Femur (tissue), 1 donor: Measurements from ENCODE around the gene SOX15.
"Not testable (repeated sequence)": the region's sequence is repeated elsewhere in the genome, so short reads cannot be mapped to it uniquely, and the experiment has no call there.

ENCODE experiments used
- DNase-seq: peaks from one replicate; pipeline ENCODE4 v3.0.0-alpha.2; 2017

Gene SOX15

GRCh38 chr17:7589891-7590691 is at the start of gene SOX15:
Gene SOX15 (minus strand): TSS chr17:7590094. CDS start chr17:7589676, 418 bp downstream.
- DNase-seq = no peak

DNA sequence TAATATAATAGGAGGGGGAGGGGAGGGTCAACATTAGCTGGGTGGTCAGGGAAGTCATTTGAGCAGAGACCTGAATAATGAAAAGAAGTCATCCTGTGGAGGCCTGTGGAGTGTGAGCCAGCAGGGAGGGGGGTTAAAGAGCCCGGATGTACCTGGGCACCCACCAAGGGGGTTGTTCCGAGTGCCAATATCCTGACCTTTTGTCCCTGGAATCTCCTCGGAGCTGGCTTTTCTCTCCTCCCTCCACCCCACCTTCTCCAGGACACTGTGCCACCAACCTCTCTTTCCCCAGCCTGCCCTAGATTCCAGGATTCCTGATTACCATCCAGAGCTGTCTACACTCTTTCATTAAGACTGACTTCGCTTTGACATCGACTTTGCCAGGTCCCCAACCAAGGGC is 46.3 kb upstream of the SOX15 start:
- DNase-seq = no peak

DNA sequence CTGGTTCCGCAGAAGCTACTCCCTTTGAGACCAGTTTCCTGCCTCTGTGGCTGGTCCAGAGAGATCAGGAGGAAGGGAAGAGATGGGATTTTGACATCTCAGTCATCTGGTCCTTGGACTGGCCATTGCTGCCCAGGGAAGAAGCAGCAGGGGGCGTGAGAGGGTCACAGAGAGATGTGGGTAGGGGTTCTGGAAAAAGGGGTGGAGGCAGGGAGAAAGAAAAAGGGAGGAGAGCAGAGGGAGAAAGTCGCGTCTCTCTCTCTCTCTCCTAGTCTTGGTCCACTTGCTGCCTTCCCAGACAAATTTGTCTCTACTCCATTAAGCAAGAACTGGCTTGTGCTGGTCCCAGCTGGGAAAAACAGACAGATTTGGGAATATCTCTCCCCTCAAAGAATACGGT is 44.5 kb upstream of the SOX15 start:
- peak; percentile 78 for DNase-seq

DNA sequence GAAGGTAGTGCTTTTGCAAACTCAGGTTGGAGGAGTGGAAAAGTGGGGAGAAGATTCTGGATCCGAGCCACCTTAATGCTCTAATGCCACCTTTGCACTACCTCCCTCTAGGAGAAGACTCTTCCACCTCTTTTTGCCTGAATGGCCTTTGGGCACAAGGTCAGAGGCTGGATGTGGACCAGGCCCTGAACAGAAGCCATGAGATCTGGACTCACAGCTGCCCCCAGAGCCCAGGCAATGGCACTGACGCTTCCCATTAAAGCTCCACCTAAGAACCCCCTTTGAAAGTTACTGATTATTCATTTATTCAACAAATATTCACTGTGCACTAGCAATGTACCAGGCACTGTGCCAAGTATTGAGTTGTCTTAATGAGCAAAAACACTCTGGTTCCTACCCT is 43.2 kb upstream of the SOX15 start:
- DNase-seq = no peak

GRCh38 chr17:7632492-7632894 is 42.6 kb upstream of the SOX15 start:
- DNase-seq = no peak

- DNase-seq = no peak
These were observed 41.8 kb upstream of the SOX15 start for GRCh38 chr17:7631398-7632380.

- DNase-seq = no peak
These were observed 40.2 kb upstream of the SOX15 start, which contains the start of gene SHBG for GRCh38 chr17:7629939-7630571. Gene SHBG (plus strand): TSS chr17:7630135. CDS start chr17:7630173, 38 bp downstream.

DNA sequence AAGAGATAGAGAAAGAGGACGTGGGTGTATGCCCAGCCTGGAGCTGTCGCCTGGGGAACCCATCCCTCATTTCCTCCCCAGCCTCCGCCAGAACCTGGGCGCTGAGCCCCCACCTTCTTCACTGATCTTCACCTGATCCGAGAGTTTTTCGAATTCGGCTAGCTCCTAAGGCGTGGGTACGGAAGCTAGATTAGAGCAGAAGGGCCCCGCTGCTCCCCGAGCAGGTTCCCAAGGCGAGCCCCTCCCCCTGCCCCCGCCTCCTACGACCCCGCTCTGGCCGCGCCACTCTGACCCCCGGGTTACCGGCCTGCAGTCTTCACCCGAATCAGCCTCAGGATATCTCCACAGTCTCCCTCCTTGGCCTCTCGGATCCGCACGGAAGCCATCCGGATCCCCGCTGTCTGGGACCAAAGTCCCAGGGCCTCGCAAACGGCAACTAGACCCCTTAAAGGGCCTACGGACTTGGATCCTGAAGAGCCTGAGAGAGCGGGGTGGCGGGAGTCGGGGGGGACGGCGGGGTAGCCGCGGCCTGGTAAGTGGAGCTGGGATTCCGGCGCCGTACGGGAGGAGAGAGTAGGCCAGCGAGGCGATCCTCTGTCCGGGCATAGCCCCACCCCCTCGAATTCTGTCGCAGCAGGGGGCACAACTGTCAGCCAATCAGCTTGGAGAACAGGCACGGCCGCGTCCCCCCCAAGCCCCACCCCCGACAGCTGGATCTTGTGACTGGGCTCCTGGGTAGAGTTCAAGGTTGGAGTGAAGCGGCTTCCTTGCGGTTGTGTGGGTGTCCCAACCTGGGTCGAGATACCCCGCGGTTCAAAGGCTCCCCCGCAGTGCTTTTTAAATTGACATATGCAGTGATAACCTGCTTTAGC is 37.6 kb upstream of the SOX15 start, which contains the start of gene SAT2:
Gene SAT2, minus strand, starts transcription at position 572 of the 872 bp plus-strand sequence. Its CDS starts 186 bp downstream, at position 386.
- peak; percentile 97 for DNase-seq

DNA sequence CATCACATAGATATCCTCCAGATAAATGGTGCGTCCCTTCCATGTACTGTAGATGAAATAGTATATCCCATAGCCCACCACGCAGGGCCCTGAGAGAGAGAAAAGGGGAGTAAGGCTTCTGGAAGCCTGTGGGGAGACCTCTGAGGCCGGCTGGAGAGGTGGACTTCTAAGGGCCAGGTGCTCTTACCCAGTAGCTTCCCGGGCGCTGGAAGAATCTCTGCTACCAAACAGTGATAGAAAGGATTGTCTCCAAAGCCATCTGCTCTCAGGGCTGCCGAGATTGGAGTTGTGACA is 37.0 kb upstream of the SOX15 start:
- no peak for DNase-seq

DNA sequence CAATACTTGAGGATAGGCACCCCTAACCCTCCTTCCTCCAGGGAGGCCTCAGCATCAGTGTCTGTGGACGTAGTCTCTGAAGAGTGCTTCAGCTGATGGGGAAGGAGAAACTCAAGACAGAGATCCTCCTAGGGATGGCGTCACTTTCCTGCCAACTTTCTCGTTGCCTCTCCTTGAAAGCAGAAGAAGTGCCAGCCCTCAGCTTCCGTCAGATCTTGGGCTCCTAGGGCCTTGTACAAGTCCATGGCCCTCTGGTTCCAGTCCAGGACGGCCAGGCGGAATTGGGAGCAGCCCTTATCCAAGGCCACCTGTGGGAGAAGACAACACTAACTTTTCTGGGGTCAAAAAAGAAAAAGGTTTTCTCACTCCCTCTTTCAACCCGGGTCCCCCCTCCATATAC is 36.4 kb upstream of the SOX15 start:
- DNase-seq = peak; percentile 41

DNA sequence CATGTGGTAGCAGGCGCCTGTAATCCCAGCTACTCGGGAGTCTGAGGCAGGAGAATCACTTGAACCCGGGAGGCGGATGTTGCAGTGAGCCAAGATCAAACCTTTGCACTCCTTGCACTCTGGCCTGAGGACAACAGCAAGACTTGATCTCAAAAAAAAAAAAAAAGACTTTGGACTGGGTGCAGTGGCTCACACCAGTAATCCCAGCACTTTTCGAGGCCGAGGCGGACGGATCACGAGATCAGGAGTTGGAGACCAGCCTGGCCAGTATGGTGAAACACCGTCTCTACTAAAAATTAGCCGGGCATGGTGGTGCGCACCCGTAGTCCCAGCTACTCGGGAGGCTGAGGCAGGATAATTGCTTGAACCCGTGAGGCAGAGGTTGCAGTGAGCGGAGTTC is 35.9 kb upstream of the SOX15 start:
- not testable (repeated sequence) for DNase-seq

GRCh38 chr17:7623661-7624060 is 33.8 kb upstream of the SOX15 start:
- DNase-seq = no peak

GRCh38 chr17:7620835-7621234 is 30.9 kb upstream of the SOX15 start:
- no peak for DNase-seq

DNA sequence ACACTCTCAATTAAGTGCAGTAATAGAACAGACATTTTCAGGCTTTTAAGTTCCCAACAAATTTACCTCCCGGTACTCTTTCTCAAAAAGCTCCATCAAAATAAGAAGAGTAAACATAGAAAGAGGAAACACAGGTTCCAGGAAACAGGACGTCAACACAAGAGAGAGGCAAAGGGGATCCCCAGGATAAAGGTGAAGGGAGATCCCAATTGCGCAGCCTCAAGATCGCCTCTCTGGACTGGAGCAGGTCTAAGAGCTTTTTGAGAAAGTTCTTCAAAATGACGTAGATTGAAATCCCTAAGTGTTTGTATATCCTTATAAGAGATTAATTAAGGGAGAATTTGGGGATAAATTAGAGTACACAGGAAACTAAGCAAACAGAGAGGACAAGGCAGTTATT is 28.7 kb upstream of the SOX15 start:
- no peak for DNase-seq

- DNase-seq = no peak
These were observed 25.4 kb upstream of the SOX15 start for GRCh38 chr17:7615265-7615747.

- DNase-seq = peak; percentile 100
These were observed 24.8 kb upstream of the SOX15 start, which contains the start of gene FXR2 for GRCh38 chr17:7614425-7615264. Gene FXR2 (minus strand): TSS chr17:7614897. CDS start chr17:7614532, 365 bp downstream.

DNA sequence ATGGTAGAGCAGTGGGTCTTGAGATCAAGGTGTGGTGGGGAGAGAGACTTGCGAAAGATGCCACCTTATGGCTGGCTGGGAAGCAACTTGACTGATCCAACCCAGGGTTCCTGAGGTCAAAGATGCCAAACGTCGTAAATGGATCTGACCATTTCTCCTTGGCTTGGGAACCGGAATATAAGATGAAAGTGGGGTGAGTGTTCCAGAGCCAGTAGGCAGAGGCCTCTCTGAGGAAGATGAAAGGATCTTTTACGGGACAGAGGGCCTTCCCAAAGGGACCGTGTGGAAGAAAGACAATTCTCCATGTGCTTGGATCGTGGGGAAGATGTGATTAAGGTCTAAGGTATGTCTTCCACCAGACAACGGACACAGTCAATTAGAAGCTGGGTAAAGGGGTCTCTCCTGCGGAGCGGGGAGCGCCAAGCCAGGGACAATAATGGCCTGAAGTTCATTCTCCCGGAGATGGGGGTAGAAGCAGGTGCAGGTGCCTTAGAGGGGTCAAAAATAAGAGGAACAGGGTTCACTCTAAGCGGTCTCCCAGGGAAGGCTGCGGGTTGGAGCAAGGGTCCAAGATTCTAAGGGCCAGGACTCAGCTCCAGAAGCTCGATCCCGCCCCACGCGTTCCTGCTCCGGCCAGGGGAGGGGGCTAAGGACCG is 24.0 kb upstream of the SOX15 start:
- no peak for DNase-seq

GRCh38 chr17:7612294-7612640 is 22.4 kb upstream of the SOX15 start:
- no peak for DNase-seq

DNA sequence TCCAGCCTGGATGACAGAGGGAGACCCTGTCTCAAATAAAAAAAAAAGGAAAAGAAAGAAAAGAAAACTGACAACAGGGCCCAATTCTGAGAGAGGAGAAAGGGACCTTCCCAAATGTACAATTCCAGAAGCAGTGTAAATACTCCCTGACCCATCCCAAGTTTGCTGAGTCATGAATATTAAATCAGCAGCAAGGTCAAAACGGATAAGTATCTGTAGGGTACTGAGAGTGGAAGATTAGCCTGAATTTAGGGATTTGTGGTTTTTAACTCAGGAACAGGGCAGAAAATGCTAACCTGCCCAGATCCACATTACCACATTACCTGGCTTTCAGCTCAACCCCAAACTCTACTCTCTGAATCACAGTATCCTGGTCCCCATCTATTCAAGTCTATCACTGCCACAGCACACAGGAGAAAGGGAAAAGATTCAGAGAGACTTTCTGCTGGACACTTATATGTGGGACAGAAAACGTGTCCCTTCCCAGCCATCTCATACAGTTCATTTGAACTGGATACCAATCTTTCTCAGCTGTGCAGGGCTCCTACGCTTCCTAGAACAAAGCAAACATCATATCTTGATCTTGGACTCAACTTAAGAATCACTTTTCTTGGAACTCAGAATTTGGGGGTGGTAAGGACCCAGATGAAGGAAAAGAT is 21.9 kb upstream of the SOX15 start:
- DNase-seq = no peak

GRCh38 chr17:7610641-7611040 is 20.7 kb upstream of the SOX15 start:
- no peak for DNase-seq
